NCI-H446 (cell line): ENCODE data around the gene KATNBL1.

Experiments
- DNase-seq, 2 experiments: peaks; one replicate each; lab custom pipeline; 2025; lab: John Stamatoyannopoulos, UW

The KATNBL1 gene, protein sequence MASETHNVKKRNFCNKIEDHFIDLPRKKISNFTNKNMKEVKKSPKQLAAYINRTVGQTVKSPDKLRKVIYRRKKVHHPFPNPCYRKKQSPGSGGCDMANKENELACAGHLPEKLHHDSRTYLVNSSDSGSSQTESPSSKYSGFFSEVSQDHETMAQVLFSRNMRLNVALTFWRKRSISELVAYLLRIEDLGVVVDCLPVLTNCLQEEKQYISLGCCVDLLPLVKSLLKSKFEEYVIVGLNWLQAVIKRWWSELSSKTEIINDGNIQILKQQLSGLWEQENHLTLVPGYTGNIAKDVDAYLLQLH

GRCh38 chr15:34209421-34210282 is at the start of gene KATNBL1:
KATNBL1 (minus strand) TSS chr15:34210096; CDS start chr15:34163676, 46,420 bp downstream.
- peak; percentile 81 to 98 for DNase-seq

GRCh38 chr15:34259566-34259965 is 49.7 kb upstream of the KATNBL1 start:
- no peak for DNase-seq

- DNase-seq: no peak
Observed at GRCh38 chr15:34258151-34258550, 48.3 kb upstream of the KATNBL1 start.

DNA sequence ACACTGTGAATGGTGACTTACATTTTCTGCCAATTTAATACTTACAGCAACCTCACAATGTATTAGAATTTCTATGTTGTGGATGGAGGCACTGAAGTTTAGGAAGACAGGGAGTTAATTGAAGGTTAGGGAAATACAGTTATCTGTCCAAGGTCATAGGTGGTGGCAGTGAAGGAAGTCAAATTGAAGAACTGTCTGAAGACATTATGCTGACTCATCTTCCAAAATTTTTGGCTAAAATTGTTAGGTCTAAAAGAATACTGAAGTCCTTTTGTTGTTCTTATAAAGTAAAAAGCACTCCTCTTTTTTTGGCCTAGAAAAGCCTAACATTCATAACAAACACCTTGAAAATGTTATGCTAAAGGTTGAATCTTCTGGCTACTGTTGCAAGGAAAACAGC is 42.6 kb upstream of the KATNBL1 start:
- DNase-seq: no peak

DNA sequence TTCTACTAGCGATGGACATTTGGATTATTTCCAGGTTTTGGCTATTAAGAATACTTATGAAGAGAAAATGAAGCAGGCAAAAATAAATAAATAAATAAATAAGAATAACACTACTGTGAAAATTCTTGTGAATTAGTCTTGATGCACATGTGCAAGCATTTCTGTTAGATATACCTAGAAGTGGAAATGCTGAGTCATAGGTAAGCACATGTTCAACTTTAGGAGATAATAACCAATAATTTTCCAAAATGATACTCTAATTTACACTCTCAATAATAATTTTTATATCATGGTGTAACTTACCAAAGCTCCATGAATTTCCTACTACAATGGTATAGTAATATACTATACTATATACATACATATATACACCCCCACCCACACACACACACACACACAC is 38.3 kb upstream of the KATNBL1 start:
- DNase-seq: no peak

GRCh38 chr15:34246276-34246976 is 36.5 kb upstream of the KATNBL1 start:
- DNase-seq: no peak

GRCh38 chr15:34243226-34243625 is 33.3 kb upstream of the KATNBL1 start:
- DNase-seq: no peak

GRCh38 chr15:34242331-34242710 is 32.4 kb upstream of the KATNBL1 start:
- no peak for DNase-seq

DNA sequence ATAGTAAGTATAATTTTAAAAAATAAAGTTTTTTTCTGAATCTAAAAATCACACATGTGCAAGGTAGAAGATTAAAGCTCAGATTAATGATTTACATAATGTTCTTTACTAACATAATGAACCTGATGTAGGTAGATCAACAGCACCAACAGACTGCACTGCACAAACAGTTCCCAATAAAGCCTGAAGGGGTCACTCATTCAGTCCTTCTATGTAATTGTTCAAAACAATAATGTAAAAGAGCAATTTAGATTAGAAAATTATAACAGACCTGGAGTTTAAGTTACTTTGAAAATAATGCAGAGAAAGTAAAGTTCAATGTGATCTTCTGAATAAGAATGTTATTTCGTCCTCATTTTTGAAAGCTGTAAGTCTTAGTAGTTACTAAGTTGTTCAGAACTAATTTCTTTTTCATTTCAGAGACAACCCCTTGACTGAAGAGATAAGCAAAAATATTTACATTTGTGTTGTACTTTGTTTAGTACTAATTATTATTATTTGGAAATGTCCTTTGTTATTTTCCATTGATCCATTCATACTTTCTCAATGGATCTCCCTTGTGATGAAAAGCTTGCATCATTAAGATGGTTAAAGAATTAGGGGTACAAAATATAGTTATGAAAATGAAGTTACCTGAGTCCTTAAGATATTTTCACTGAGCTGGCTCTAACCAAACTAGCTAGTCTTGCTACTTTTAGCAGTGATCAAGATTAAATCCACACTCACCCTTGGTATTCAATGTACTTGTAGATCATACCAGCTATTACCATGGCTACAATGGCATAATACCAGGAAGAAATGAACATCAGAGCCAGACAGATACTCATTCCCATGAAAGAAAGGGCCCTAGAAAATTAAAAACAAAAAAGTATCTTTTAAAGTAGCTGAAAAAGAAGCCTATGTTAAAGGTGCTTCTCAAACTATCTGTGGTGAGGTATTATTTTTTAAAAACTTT is 31.8 kb upstream of the KATNBL1 start:
- DNase-seq: no peak

GRCh38 chr15:34240537-34240936 is 30.6 kb upstream of the KATNBL1 start:
- no peak for DNase-seq

DNA sequence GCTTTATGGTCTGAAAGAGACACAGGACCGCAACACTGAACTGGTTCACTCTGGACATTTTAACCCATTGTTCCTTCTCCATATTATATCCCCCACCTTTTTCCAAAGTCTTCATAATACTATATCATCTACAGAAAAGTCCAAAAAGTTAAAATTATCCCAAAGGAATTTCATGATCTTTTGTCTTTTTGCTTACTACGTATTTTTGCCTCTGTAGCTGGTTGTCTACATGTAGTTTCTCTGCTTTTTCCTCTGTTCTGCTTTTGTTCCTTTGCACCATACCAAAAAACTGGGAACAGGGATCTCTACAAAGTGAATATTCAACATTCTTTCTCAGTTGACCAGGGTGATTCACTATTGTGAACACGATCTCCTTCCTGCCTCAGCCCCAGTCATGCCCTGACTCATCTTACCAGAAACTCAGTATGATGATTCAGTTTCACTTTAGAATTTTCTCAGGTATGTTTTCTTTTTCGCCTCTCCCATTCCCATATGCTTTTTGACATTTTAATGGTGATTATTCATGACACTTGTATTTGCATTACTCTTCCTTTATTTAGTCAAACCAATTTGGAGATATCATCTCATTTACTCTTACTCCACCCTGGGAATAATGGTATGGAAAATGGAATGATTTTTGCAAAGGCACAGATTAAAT is 29.4 kb upstream of the KATNBL1 start:
- DNase-seq: no peak

DNA sequence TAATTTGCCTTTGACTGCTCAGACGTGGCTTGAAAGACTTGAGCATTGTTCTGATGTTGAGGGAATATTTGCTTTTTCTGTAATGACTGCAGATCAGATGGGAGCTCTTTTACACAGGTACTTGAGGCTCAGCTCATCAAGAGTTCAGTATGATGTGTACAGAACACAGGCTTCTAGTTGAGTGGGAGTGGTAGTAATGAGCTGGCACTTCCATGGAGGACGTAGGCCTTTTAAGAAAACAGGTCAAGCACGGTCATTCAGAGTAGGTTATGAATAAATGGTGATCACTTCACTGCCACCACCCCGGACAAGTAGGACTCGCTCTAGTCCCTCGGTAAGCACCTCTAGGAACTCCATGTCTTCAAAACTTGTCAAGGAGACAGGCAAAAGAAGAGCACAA is 23.7 kb upstream of the KATNBL1 start:
- no peak for DNase-seq

- DNase-seq: no peak
Observed at GRCh38 chr15:34223904-34224596, 14.2 kb upstream of the KATNBL1 start.

- DNase-seq: no peak
Observed at GRCh38 chr15:34217587-34218225, 7.8 kb upstream of the KATNBL1 start.

- no peak for DNase-seq
Observed at GRCh38 chr15:34216527-34217270, 6.8 kb upstream of the KATNBL1 start.

- no peak for DNase-seq
Observed at GRCh38 chr15:34214135-34214534, 4.2 kb upstream of the KATNBL1 start.

GRCh38 chr15:34213690-34214089 is 3.8 kb upstream of the KATNBL1 start:
- no peak for DNase-seq

GRCh38 chr15:34206011-34206410 is 3.9 kb downstream of the KATNBL1 start:
- DNase-seq: no peak

- no peak for DNase-seq
Observed at GRCh38 chr15:34203936-34204335, 6.0 kb downstream of the KATNBL1 start.
